ENCODE results near the gene CYB561D1.

The CYB561D1 gene

DNA sequence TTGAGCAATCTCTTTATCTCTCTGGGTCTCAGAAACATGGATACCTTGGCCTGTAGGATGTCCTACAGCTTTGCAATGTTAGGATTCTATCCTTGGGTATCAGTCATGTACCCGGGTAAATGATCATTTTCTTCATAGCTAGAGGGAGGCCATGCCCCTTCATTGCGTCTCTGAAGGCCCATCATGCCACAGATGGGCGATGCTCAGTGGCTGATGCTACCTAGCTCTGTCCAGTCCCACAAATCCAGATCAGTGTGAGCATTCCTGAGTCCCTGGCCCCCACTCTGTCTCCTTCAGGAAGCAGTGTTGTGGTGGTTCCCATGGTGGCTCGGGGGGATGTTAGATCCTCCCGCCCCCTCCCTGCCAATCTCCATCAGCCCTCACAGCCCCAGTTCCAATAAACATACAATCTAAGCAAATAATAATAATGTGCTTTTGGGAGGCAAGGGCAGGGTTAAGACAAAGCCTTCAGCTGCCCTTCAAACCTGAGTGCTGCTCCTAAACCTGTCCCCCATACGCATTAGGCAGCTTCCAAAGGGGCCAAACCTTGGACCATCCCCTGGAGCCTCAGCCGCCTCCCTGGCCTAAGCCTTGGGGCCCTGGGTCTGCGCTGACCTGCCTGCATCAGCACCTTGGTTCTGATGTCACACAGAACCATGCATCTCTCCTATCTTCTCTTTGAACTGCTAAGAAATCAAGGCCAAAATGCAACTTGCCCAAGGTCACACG, 45.1 kb downstream of the CYB561D1 start:
- intact Hi-C loops (cut with DNase I): loop anchor here (10.0 kb wide), 1 partner anchor 264 kb away; no protein-coding TSS in a partner anchor
- peak in 1 of 42 donors; percentile 33 for DNase-seq

DNA sequence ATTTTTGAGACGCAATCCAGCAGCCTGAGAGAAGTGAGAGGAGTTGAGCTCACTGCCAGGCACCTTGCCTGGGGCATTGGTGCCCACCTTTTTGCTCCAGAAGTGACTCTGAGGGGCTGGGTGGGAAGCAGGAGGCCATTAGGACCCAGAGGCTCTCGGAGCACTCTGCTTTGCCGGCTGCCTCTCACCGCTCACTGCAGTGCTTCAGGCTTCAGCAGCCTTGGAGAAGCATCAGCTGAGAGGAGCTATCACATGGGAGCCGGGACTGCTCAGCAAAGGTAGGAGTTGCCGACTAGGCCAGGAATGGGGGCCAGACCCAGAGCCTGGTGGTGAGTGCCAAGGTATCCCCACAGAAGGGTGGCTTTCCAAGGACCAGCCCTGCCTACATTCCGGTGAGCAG, 45.8 kb downstream of the CYB561D1 start, which contains the start of gene GPR61:
Gene GPR61 (plus strand): TSS at position 197 of the 400 bp plus-strand sequence. CDS start 3,151 bp downstream, outside the sequence.
- intact Hi-C loops (cut with DNase I): loop anchor here (10.0 kb wide), 2 partner anchors 265 to 445 kb away; partner anchors contain the start of gene AHCYL1
- peak; percentile 50 to 97 (median 81) for DNase-seq

DNA sequence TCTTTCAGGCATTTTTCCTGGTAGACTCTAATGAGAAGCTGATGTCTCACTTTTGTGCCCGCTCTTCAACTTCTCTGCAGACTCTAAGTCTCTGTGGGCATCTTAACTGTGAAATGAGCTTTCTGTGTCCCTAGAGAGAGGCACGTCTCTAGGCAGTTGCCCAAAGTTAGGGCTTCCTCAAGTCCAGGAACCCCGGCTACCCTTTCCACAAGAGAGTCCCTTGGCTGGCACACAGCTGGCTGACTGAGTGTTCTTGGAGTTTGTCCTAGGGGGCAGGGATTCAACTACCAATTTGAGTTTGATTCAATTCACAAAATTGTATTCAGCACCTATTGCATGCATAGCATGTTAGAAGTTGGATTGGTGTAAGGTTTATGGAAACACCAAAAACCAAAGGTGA, 47.2 kb downstream of the CYB561D1 start:
- peak in 5 of 42 donors; percentile 17 to 52 (median 40) for DNase-seq
- intact Hi-C loops (cut with DNase I): loop anchor here (10.0 kb wide), 1 partner anchor 444 kb away; the partner anchor contains the start of gene AHCYL1

DNA sequence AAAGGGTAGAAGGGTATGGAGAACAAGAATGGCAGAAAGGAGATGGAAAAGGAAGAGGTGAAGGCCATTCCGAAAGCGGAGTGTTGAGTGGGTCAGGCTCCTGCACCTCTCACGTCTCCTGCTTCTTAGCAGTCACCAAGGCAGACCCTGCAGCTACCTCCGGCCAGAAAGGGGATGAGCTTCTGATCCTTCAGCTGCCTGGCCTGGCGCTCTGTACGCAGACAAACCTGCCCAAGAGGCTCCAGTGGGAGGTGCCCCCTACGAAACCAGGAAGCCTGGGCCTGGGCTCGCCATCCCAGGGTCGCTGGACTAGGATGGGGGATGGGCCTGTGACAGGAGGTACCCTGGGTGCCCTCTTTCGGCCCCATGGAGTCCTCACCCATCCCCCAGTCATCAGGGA, 48.8 kb downstream of the CYB561D1 start:
- intact Hi-C loops (cut with DNase I): loop anchor here (10.0 kb wide), 1 partner anchor 442 kb away; the partner anchor contains the start of gene AHCYL1

DNA sequence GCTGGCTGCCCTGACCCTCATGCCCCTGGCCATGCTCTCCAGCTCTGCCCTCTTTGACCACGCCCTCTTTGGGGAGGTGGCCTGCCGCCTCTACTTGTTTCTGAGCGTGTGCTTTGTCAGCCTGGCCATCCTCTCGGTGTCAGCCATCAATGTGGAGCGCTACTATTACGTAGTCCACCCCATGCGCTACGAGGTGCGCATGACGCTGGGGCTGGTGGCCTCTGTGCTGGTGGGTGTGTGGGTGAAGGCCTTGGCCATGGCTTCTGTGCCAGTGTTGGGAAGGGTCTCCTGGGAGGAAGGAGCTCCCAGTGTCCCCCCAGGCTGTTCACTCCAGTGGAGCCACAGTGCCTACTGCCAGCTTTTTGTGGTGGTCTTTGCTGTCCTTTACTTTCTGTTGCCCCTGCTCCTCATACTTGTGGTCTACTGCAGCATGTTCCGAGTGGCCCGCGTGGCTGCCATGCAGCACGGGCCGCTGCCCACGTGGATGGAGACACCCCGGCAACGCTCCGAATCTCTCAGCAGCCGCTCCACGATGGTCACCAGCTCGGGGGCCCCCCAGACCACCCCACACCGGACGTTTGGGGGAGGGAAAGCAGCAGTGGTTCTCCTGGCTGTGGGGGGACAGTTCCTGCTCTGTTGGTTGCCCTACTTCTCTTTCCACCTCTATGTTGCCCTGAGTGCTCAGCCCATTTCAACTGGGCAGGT, 49.5 kb downstream of the CYB561D1 start:
- no peak for DNase-seq
- intact Hi-C loops (cut with DNase I): loop anchor here (10.0 kb wide), 1 partner anchor 441 kb away; the partner anchor contains the start of gene AHCYL1

More for the DNA sequence above, 48.8 kb downstream of the CYB561D1 start:
- DNase-seq: no peak

DNA sequence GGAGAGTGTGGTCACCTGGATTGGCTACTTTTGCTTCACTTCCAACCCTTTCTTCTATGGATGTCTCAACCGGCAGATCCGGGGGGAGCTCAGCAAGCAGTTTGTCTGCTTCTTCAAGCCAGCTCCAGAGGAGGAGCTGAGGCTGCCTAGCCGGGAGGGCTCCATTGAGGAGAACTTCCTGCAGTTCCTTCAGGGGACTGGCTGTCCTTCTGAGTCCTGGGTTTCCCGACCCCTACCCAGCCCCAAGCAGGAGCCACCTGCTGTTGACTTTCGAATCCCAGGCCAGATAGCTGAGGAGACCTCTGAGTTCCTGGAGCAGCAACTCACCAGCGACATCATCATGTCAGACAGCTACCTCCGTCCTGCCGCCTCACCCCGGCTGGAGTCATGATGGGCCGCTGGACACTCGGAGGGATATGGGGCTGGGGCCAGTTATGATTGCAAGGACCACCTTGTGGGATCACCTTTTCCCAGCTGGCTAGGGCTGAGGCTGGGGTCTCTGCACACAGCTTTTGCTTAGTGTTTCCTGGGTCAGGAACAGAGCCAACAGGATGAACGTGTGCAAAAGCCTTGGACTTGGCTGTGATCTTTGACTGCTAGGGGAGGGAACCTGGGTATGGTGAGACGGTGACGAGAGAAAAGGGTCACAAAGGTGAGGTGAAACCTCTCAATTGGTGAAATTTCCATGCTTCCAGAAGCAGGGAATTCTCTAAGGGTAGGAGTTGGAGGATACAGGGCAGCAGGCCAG, 50.3 kb downstream of the CYB561D1 start:
- peak in 1 of 42 donors; percentile 29 for DNase-seq
- intact Hi-C loops (cut with DNase I): loop anchor here (10.0 kb wide), 1 partner anchor 441 kb away; the partner anchor contains the start of gene AHCYL1

DNA sequence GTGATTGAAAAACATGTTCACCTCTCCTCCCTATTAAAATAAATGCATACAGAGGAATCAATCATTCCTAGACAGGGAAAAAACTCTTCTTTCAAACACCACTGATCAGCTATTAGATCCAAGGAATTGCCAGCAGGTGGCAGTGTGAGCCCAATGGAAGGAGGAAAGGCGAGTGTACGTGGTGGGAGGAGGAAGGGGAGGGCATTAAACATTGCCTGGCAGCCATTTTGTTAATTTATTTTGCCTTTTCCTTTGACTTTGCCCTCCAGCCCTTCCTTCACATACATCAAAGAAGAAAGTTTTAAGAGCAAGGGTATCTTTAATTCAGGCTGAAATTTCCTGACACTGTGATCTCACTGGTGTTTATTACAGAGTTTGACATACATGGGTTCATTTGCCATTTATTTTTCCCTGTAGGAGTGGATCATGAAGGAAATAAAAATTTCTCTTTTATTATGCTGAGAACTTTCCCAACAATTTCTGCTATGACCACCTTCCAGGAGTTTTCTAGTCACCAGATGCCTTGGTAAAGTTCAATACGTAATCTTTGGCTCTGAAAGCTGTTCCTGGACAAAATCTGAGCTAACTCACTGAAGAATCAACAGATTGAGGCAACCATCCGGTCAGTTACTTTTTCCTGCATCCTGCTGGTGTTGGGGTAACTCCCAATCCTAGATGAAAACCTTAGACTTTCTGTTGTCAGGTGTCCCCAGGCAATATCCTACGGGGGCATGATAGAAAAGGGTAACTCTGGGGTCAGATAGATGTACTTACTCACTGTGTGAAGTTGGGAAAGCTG, 52.6 kb downstream of the CYB561D1 start:
- intact Hi-C loops (cut with DNase I): loop anchor here (5.0 to 10.0 kb wide), 2 partner anchors 76 to 438 kb away; partner anchors contain the start of gene AHCYL1
- peak; percentile 74 to 97 (median 91) for DNase-seq

DNA sequence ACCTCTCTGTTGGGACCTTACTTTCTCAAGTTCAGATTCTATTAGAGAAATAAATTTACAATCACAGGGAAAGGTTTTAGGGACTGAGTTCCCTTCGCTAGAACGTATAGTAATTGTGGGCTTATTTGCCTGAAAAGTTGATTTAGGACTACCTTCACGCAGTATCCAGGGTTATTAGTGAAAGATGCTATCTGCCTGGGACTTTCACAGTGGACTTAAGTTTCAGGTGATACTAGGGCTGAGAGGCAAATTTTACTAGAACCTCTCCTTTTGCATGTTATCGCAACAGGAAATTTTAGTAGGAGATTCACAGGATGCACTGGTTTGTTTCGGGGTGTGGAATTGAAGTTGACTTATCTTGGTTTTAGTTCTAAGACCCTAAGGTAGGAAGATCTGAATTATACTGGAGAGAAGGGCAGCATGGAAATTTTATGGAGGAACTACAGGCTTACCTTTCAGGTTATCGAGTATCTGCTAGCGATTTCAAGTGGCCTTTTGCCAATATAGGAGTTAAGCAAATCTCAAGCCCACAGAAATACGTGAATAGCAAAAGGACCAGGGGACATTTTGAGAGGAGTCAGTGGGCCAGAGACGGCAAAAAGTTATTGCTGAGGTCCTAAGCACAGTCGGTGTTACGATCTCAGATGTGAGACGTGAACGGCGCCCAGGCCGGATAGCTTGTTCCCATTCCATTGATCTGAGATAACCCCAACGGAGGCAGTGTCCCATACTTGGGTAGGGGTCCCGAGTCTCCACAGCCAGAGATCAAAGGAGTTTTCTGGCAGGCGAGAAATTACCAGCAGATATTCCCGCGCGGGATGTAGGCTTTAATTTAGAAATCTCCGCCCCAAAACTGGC, 53.8 kb downstream of the CYB561D1 start:
- peak in 10 of 42 donors; percentile 20 to 66 (median 40) for DNase-seq

DNA sequence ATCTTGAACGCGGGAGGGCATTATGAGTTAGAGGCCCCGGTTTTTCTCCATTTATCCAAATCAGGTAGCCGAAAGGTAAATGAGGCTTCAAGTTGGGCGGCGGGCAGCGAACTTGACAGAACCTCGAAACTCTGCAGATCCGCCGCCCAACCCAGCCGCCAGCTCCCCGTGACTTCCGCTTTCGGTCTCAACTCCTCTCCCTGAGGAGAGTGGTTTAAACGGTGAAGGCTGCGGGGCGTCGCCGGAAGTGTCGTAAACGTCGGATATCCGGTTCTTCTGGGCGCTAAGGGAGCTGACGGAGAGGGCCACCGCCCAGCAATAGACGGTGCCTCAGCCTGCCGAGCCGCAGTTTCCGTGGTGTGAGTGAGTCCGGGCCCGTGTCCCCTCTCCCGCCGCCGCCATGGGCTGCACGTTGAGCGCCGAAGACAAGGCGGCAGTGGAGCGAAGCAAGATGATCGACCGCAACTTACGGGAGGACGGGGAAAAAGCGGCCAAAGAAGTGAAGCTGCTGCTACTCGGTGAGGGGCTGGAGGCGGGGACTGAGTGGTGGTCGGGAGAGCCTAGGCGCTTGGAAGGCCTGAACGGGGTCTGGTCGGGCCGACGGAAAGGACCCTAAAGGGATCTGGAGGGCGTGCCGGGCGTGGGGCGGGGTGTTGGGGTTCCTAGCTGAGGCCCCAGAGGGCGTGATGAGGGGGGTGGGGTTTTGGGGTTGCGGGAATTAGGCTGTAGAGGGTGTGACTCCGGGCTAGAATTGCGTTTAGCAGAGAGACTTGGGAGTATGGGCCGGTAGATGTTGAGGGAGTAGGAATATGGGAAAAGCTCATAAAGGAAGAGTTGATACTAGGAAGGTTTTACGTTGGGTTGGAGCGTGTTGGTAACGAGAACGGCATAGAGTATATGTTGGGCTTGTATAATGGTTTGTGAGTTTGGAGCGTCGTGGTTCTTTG, 54.7 kb downstream of the CYB561D1 start, which contains the start of gene GNAI3:
Gene GNAI3 (plus strand): TSS at position 295 of the 947 bp plus-strand sequence. CDS start 106 bp downstream, at position 401.
- intact Hi-C loops (cut with DNase I): loop anchor here (5.0 to 10.0 kb wide), 2 partner anchors 74 to 436 kb away; partner anchors contain the start of gene AHCYL1
- peak; percentile 95 to 99 (median 98) for DNase-seq

More for the DNA sequence above, 53.8 kb downstream of the CYB561D1 start:
- intact Hi-C loops (cut with DNase I): loop anchor here (5.0 to 10.0 kb wide), 2 partner anchors 75 to 437 kb away; partner anchors contain the start of gene AHCYL1

Measured in head of caudate nucleus (tissue), 42 donors.